ENCODE measurements around the gene FAM107B. TPM values are rescaled to one million over a fixed set of nuclear protein-coding genes. Genes with fewer than 3 reads are reported as not detected.

FAM107B gene
- total RNA-seq, 5 donors from 2014 or later (not counting 1 experiment from before 2014, with no cell fraction given), result 175 to 298 (median 214) TPM

DNA sequence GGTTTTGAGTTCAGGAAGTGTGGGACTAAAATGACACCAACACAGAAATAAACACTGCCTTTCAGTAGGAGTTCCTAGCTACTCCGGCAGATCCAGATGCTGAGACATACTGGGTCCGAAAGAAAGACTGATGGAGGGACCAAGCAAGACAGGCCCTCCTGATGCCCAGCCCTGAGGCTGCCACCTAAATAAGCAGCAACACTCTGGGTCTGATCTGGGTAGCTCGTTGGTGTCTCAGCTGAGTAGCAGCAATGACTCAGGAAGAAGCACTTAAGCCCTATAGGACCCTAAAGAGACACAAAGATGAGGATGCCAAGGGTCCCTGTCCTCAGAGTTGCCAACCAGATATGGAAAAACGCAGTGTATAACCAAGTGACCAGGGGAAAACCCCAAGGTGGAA is 190.7 kb downstream of the FAM107B start:
- Histone ChIP-seq H3K27me3 (replicated peaks in 1 of 2; ENCODE audit: control insufficient read depth in 2 of 2, extremely low read depth in 1 of 2, insufficient read depth in 2 of 2, low read length in 1 of 2) (no peaks in the 10 kb centered on the region), H3K4me3 (ENCODE audit: control insufficient read depth in 1 of 2, extremely low read depth in 1 of 2, low read length in 1 of 2) (no peak overlapping the region), H3K36me3 (ENCODE audit: control insufficient read depth in 2 of 2, extremely low read depth in 1 of 2, insufficient read depth in 1 of 2, low read length in 1 of 2) (no peaks in the 10 kb centered on the region), H3K27ac (ENCODE audit: low read length) (peak overlapping the region; percentile 95), H3K4me1 (ENCODE audit: control insufficient read depth in 1 of 2, extremely low read depth in 1 of 2, insufficient read depth in 2 of 2, low read length in 2 of 2) (peaks cover 66 to 91% of the 10 kb centered on the region in 2 experiments), H3K9me3 (no peaks in the 10 kb centered on the region)
- peak in 1 of 35 experiments; percentile 39 for DNase-seq
- H3K4me3 Mint-ChIP-seq, result peak overlapping the region; percentile 61 to 72 (median 71)
- ATAC-seq (replicated peaks in 1 of 4), result no peak
- H3K9me3 Mint-ChIP-seq, result no peaks in the 10 kb centered on the region
- WGBS (ENCODE audit: insufficient coverage), result 72% methylated on average over 4 of the region's 4 CpGs
- peaks cover 21% of the 10 kb centered on the region for H3K36me3 Mint-ChIP-seq
- H3K27ac Mint-ChIP-seq, result peak overlapping the region; percentile 92 to 99
- no peaks in the 10 kb centered on the region for H3K27me3 Mint-ChIP-seq
- ChIA-PET CTCF (interaction anchor here in 1 of 2 donors (0.9 to 1.2 kb wide), 4 partner anchors 20 to 70 kb away, joined by 3 to 5 read pairs (median 3); no protein-coding TSS in a partner anchor), POLR2A (interaction anchor here (0.7 to 3.5 kb wide), 8 partner anchors 11 to 254 kb away, joined by 3 to 64 read pairs (median 4); partner anchors contain the start of genes CDNF (in 1 of the 2), HSPA14 (in 1 of the 2) and MSANTD7 (in 1 of the 2))
- H3K4me1 Mint-ChIP-seq, result peaks cover 94 to 97% (median 94%) of the 10 kb centered on the region in 3 donors

DNA sequence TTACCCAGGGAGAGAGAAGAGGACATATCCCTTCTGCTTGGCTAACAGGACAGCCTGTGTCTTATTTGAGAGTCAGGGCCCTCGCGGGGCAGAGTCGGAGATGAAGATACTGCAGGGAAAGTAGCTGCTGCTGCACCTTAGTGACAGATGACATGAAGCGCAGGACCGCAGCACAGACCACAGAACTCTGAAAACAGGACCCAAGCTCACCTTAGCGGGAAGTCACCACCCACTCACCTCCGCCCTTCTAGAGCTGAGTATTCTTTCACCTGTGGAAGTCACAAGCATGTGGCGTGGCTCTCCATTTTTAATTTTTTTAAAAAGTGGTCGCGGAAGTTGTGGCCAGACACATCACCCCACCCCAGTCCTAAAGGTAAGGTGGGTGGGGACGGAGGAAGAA is 191.4 kb downstream of the FAM107B start:
- Mint-ChIP-seq H3K4me1 (peaks cover 94 to 97% (median 94%) of the 10 kb centered on the region in 3 donors), H3K27me3 (no peaks in the 10 kb centered on the region), H3K36me3 (peaks cover 24% of the 10 kb centered on the region), H3K27ac (peak overlapping the region; percentile 92 to 99), H3K9me3 (no peaks in the 10 kb centered on the region), H3K4me3 (peak overlapping the region; percentile 61 to 72 (median 71))
- DNase-seq, result peak; percentile 56 to 94 (median 84)
- Histone ChIP-seq H3K36me3 (ENCODE audit: control insufficient read depth in 2 of 2, extremely low read depth in 1 of 2, insufficient read depth in 1 of 2, low read length in 1 of 2) (peaks cover 1 to 3% of the 10 kb centered on the region in 2 donors), H3K27ac (ENCODE audit: low read length) (peak overlapping the region; percentile 95), H3K4me1 (ENCODE audit: control insufficient read depth in 1 of 2, extremely low read depth in 1 of 2, insufficient read depth in 2 of 2, low read length in 2 of 2) (peaks cover 61 to 87% of the 10 kb centered on the region in 2 experiments), H3K4me3 (ENCODE audit: control insufficient read depth in 1 of 2, extremely low read depth in 1 of 2, low read length in 1 of 2) (no peak overlapping the region), H3K27me3 (replicated peaks in 1 of 2; ENCODE audit: control insufficient read depth in 2 of 2, extremely low read depth in 1 of 2, insufficient read depth in 2 of 2, low read length in 1 of 2) (no peaks in the 10 kb centered on the region), H3K9me3 (no peaks in the 10 kb centered on the region)
- ATAC-seq (replicated peaks in 1 of 4), result peak; percentile 75 to 90 (median 88)
- ChIA-PET POLR2A (interaction anchor here (0.5 to 3.5 kb wide), 18 partner anchors 8 to 371 kb away, joined by 3 to 64 read pairs (median 4); partner anchors contain the start of genes CDNF (in 1 of the 2), DCLRE1C (in 1 of the 2), HSPA14 (in 1 of the 2) and MSANTD7 (in 1 of the 2)), CTCF (interaction anchor here (0.6 to 1.3 kb wide), 13 partner anchors 11 to 266 kb away, joined by 3 to 6 read pairs (median 3); partner anchors contain the start of gene CDNF (in 1 of the 2))
- WGBS (ENCODE audit: insufficient coverage), result 0% methylated on average over 6 of the region's 11 CpGs

DNA sequence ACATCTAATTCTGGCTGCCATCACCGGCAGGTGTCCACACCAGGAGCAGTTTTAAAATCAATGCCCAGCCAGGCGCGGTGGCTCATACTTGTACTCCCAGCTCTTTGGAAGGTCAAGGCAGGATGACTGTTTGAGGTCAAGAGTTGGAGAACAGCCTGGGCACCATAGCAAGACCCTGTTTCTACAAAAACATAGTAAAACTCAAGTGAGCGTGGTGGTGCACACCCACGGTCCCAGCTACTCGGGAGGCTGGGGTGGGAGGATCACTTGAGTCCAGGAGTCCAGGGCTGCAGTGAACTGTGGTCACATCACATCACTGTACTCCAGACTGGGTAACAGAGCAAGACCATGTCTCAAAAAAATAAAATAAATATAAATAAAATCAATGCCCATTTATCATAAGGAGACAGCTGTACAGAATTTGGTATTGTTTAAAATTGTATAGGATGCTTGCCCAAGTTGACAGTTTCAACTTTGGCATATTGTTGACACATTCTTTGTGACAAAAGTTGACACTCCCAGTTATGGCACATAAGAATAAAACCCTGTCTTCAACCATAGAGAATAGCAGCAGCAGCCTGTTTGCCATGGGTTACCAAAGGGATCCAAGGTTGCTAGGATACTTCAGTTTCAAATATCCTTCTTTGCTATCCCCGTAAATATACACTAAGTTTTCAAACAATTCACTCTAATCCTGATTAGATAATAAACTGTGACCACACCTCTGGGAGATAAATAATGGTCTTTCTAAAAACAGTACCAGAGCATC is 193.0 kb downstream of the FAM107B start:
- H3K4me3 Mint-ChIP-seq, result peak overlapping the region in 2 of 3 donors; percentile 6 to 61
- no peak overlapping the region for H3K4me3 ChIP-seq (ENCODE audit: control insufficient read depth in 1 of 2, extremely low read depth in 1 of 2, low read length in 1 of 2)
- H3K9me3 Mint-ChIP-seq, result no peaks in the 10 kb centered on the region
- H3K27ac Mint-ChIP-seq, result peak overlapping the region; percentile 93 to 94
- CTCF ChIA-PET, result interaction anchor here in 1 of 2 donors (0.5 kb wide), 1 partner anchor 11 kb away, joined by 4 read pairs; no protein-coding TSS in a partner anchor
- H3K4me1 Mint-ChIP-seq, result peaks cover 94 to 97% (median 94%) of the 10 kb centered on the region in 3 donors
- DNase-seq (peak in 1 of 35 experiments; percentile 44), ATAC-seq (replicated peaks in 1 of 4) (no peak)
- H3K36me3 Mint-ChIP-seq, result peaks cover 32% of the 10 kb centered on the region
- H3K4me1 ChIP-seq (ENCODE audit: control insufficient read depth in 1 of 2, extremely low read depth in 1 of 2, insufficient read depth in 2 of 2, low read length in 2 of 2), result peaks cover 54 to 72% of the 10 kb centered on the region in 2 experiments
- no peaks in the 10 kb centered on the region for H3K27me3 ChIP-seq (replicated peaks in 1 of 2; ENCODE audit: control insufficient read depth in 2 of 2, extremely low read depth in 1 of 2, insufficient read depth in 2 of 2, low read length in 1 of 2)
- H3K9me3 ChIP-seq, result no peaks in the 10 kb centered on the region
- POLR2A ChIA-PET, result interaction anchor here (0.7 to 0.9 kb wide), 2 partner anchors 12 to 14 kb away, joined by 4 to 6 read pairs; no protein-coding TSS in a partner anchor
- 100% methylated on average over 3 of the region's 7 CpGs for WGBS (ENCODE audit: insufficient coverage)
- H3K27ac ChIP-seq (ENCODE audit: low read length), result peak overlapping the region; percentile 27
- peaks cover 6 to 13% of the 10 kb centered on the region in 2 donors for H3K36me3 ChIP-seq (ENCODE audit: control insufficient read depth in 2 of 2, extremely low read depth in 1 of 2, insufficient read depth in 1 of 2, low read length in 1 of 2)
- H3K27me3 Mint-ChIP-seq, result no peaks in the 10 kb centered on the region

DNA sequence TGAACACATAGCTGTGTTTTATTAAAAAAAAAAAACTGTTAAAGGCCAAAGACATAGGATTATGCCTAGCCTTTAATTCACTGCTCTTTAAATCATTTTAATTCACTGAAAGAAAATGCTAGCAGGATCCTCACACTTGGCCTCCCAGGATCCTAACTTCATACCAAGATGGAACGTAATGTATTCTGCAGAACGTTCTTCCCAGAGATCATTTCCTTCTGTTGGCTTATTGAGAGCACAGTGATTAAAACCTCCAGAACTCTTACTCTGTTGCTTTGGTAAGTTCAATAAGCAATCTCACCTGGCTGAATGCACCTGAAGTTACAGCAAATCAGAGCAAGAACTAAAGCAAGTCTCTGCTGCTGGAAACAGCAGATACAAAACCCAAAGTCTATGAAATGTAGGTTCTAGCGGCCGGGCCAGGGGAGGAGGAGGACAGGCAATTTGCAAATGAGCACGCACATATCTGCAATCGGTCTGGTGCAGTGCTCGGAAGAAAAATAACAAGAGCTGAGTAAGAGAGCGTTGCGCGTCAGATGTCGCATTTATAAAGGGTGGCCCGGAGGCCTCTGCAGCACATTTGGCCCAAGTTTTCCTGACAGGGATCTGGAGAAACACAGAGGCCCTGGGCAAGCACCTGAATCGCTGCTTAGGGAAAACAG is 193.9 kb downstream of the FAM107B start:
- peak overlapping the region; percentile 35 for H3K27ac ChIP-seq (ENCODE audit: low read length)
- peak overlapping the region; percentile 93 to 94 for H3K27ac Mint-ChIP-seq
- no peaks in the 10 kb centered on the region for H3K9me3 ChIP-seq
- WGBS (ENCODE audit: insufficient coverage), result 96% methylated on average over 12 of the region's 13 CpGs
- peak overlapping the region in 2 of 3 donors; percentile 54 to 61 for H3K4me3 Mint-ChIP-seq
- POLR2A ChIA-PET, result interaction anchor here (0.6 to 0.9 kb wide), 2 partner anchors 10 to 11 kb away, joined by 4 to 6 read pairs; no protein-coding TSS in a partner anchor
- no peaks in the 10 kb centered on the region for H3K27me3 Mint-ChIP-seq
- no peaks in the 10 kb centered on the region for H3K9me3 Mint-ChIP-seq
- CTCF ChIA-PET, result interaction anchor here in 1 of 2 donors (0.5 kb wide), 1 partner anchor 10 kb away, joined by 4 read pairs; no protein-coding TSS in a partner anchor
- peaks cover 6 to 13% of the 10 kb centered on the region in 2 donors for H3K36me3 ChIP-seq (ENCODE audit: control insufficient read depth in 2 of 2, extremely low read depth in 1 of 2, insufficient read depth in 1 of 2, low read length in 1 of 2)
- peaks cover 46 to 63% of the 10 kb centered on the region in 2 experiments for H3K4me1 ChIP-seq (ENCODE audit: control insufficient read depth in 1 of 2, extremely low read depth in 1 of 2, insufficient read depth in 2 of 2, low read length in 2 of 2)
- H3K4me3 ChIP-seq (ENCODE audit: control insufficient read depth in 1 of 2, extremely low read depth in 1 of 2, low read length in 1 of 2), result no peak overlapping the region
- DNase-seq (no peak), ATAC-seq (replicated peaks in 1 of 4) (no peak)
- H3K27me3 ChIP-seq (replicated peaks in 1 of 2; ENCODE audit: control insufficient read depth in 2 of 2, extremely low read depth in 1 of 2, insufficient read depth in 2 of 2, low read length in 1 of 2), result no peaks in the 10 kb centered on the region
- H3K36me3 Mint-ChIP-seq, result peaks cover 32% of the 10 kb centered on the region
- H3K4me1 Mint-ChIP-seq, result peaks cover 93 to 97% (median 94%) of the 10 kb centered on the region in 3 donors

DNA sequence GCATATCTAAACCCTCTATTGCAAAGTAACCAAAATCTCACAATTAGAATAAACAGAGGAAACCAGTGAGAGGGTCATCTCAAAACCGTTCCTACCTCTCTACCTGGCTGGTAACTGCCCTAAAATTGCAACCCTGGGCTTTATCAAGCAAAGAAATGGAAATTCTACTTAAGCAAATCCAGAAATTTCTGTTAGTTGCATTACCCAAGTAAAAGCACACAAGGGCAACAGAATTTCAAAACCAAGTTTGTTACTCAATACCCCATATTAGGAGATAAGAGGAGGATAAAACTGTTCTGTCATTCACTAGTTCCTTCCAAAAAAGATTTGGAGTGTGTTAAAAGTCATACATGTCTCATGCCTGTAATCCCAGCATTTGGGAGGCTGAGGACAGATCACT is 195.3 kb downstream of the FAM107B start:
- no peaks in the 10 kb centered on the region for H3K9me3 ChIP-seq
- H3K4me3 ChIP-seq (ENCODE audit: control insufficient read depth in 1 of 2, extremely low read depth in 1 of 2, low read length in 1 of 2), result no peak overlapping the region
- H3K4me1 ChIP-seq (ENCODE audit: control insufficient read depth in 1 of 2, extremely low read depth in 1 of 2, insufficient read depth in 2 of 2, low read length in 2 of 2), result peaks cover 40 to 54% of the 10 kb centered on the region in 2 experiments
- DNase-seq (no peak), ATAC-seq (replicated peaks in 1 of 4) (no peak)
- POLR2A ChIA-PET, result interaction anchor here (0.5 to 1.2 kb wide), 5 partner anchors 19 to 69 kb away, joined by 3 to 5 read pairs (median 3); no protein-coding TSS in a partner anchor
- Mint-ChIP-seq H3K4me1 (peaks cover 91 to 96% (median 94%) of the 10 kb centered on the region in 3 donors), H3K27ac (peak overlapping the region; percentile 93 to 94), H3K27me3 (no peaks in the 10 kb centered on the region), H3K9me3 (no peaks in the 10 kb centered on the region), H3K4me3 (peak overlapping the region in 1 of 3 donors; percentile 61), H3K36me3 (peaks cover 33% of the 10 kb centered on the region)
- peaks cover 6 to 13% of the 10 kb centered on the region in 2 donors for H3K36me3 ChIP-seq (ENCODE audit: control insufficient read depth in 2 of 2, extremely low read depth in 1 of 2, insufficient read depth in 1 of 2, low read length in 1 of 2)
- H3K27me3 ChIP-seq (replicated peaks in 1 of 2; ENCODE audit: control insufficient read depth in 2 of 2, extremely low read depth in 1 of 2, insufficient read depth in 2 of 2, low read length in 1 of 2), result no peaks in the 10 kb centered on the region
- WGBS (ENCODE audit: insufficient coverage), result no CpG with 5 or more reads among the region's 1 CpG
- H3K27ac ChIP-seq (ENCODE audit: low read length), result peak overlapping the region; percentile 14
- CTCF ChIA-PET, result interaction anchor here in 1 of 2 donors (1.0 to 1.2 kb wide), 2 partner anchors 15 to 32 kb away, joined by 3 read pairs; no protein-coding TSS in a partner anchor

Data from T-cell (primary cell).